MM.1S (cell line): ENCODE results near the gene FKBP15.

Experiments
- DNase-seq: peaks from one replicate; pipeline ENCODE4 v3.0.0-alpha.2; 2015
- H2AFZ ChIP-seq: fragments of 300-600 bp; sonication (generic); 2 replicates; pipeline ENCODE4 v1.6.0; 2016; ENCODE audit warnings: antibody characterized with exemption, low read length
- H3F3A ChIP-seq: fragments of 300-600 bp; sonication (generic); 2 replicates; pipeline ENCODE4 v1.6.1; 2016; ENCODE audit warnings: mild to moderate bottlenecking, antibody characterized with exemption, low read length, moderate library complexity, mixed read lengths; ENCODE audit not compliant: insufficient read depth
- H3K27ac ChIP-seq: fragments of 300-600 bp; sonication (generic); 2 replicates; pipeline ENCODE4 v1.5.1; 2016; ENCODE audit warnings: mild to moderate bottlenecking, low read length
- H3K27me3 ChIP-seq: fragments of 300-600 bp; sonication (generic); replicated peaks from 2 replicates; pipeline ENCODE4 v1.6.0; 2016; ENCODE audit warnings: low read length; ENCODE audit not compliant: insufficient read depth
- H3K36me3 ChIP-seq: fragments of 300-600 bp; sonication (generic); replicated peaks from 2 replicates; pipeline ENCODE4 v1.6.1; 2016; ENCODE audit warnings: mild to moderate bottlenecking, low read length, mixed read lengths; ENCODE audit not compliant: insufficient read depth
- H3K4me1 ChIP-seq: fragments of 300-600 bp; sonication (generic); 2 replicates; pipeline ENCODE4 v1.6.1; 2016; ENCODE audit warnings: low read length, mixed read lengths
- H3K4me2 ChIP-seq: fragments of 300-600 bp; sonication (generic); 2 replicates; pipeline ENCODE4 v1.6.0; 2016; ENCODE audit warnings: low read depth, low read length
- H3K4me3 ChIP-seq: fragments of 300-600 bp; sonication (generic); 2 replicates; pipeline ENCODE4 v1.5.1; 2016; ENCODE audit warnings: low read length, mixed read lengths
- H3K79me2 ChIP-seq: fragments of 300-600 bp; sonication (generic); 2 replicates; pipeline ENCODE4 v1.6.1; 2016; ENCODE audit warnings: mixed run types, low read length, mixed read lengths
- H3K9ac ChIP-seq: fragments of 300-600 bp; sonication (generic); 2 replicates; pipeline ENCODE4 v1.6.1; 2016; ENCODE audit warnings: low read length, mixed read lengths
- H3K9me2 ChIP-seq: fragments of 300-600 bp; sonication (generic); replicated peaks from 2 replicates; pipeline ENCODE4 v1.6.1; 2016; ENCODE audit warnings: mild to moderate bottlenecking, low read length, mixed read lengths; ENCODE audit not compliant: insufficient read depth
- H3K9me3 ChIP-seq: fragments of 300-600 bp; sonication (generic); replicated peaks from 2 replicates; pipeline ENCODE4 v1.6.1; 2016; ENCODE audit warnings: mild to moderate bottlenecking, low read length, mixed read lengths; ENCODE audit not compliant: insufficient read depth
- H4K20me1 ChIP-seq: fragments of 300-600 bp; sonication (generic); 2 replicates; pipeline ENCODE4 v1.6.1; 2016; ENCODE audit warnings: mild to moderate bottlenecking, low read length, moderate library complexity, mixed read lengths; ENCODE audit not compliant: insufficient read depth
- CTCF ChIP-seq: fragments of 300-600 bp; sonication (generic); IDR thresholded peaks from 2 replicates; pipeline ENCODE4 v1.5.1; 2016; ENCODE audit warnings: antibody characterized with exemption, low read length, mixed read lengths
- EZH2 ChIP-seq: fragments of 300-600 bp; sonication (generic); optimal IDR thresholded peaks from 2 replicates; pipeline ENCODE3; 2017; ENCODE audit warnings: low read depth, mild to moderate bottlenecking, antibody characterized with exemption, low read length, mixed read lengths
- EZH2phosphoT487 ChIP-seq: fragments of 300-600 bp; sonication (generic); IDR thresholded peaks from 2 replicates; pipeline ENCODE4 v1.6.1; 2018; ENCODE audit warnings: antibody characterized with exemption, low read length

FKBP15 gene

GRCh38 chr9:113177251-113177650 is 43.8 kb downstream of the FKBP15 start:
- H3K27me3 ChIP-seq, result no peaks in the 10 kb centered on the region
- no peak for DNase-seq
- H3K4me2 ChIP-seq, result no peak overlapping the region
- no peak overlapping the region for H2AFZ ChIP-seq
- H3K79me2 ChIP-seq, result no peaks in the 10 kb centered on the region
- H3K4me3 ChIP-seq, result no peak overlapping the region
- H3F3A ChIP-seq, result no peaks in the 10 kb centered on the region
- no peaks in the 10 kb centered on the region for H3K9me3 ChIP-seq
- H3K9me2 ChIP-seq, result no peaks in the 10 kb centered on the region
- peaks cover 11% of the 10 kb centered on the region for H3K4me1 ChIP-seq
- H3K36me3 ChIP-seq, result peaks cover 21% of the 10 kb centered on the region
- TF ChIP-seq EZH2phosphoT487 (no peak), CTCF (no peak), EZH2 (no peak)
- H3K27ac ChIP-seq, result no peak overlapping the region
- H4K20me1 ChIP-seq, result no peaks in the 10 kb centered on the region
- no peak overlapping the region for H3K9ac ChIP-seq

GRCh38 chr9:113176803-113177202 is 44.3 kb downstream of the FKBP15 start:
- H3K4me2 ChIP-seq, result no peak overlapping the region
- no peaks in the 10 kb centered on the region for H3K9me2 ChIP-seq
- no peak for DNase-seq
- TF ChIP-seq CTCF (no peak), EZH2 (no peak), EZH2phosphoT487 (no peak)
- H3K4me3 ChIP-seq, result no peak overlapping the region
- no peaks in the 10 kb centered on the region for H3K9me3 ChIP-seq
- no peak overlapping the region for H3K9ac ChIP-seq
- peaks cover 11% of the 10 kb centered on the region for H3K4me1 ChIP-seq
- no peaks in the 10 kb centered on the region for H3K79me2 ChIP-seq
- no peaks in the 10 kb centered on the region for H3F3A ChIP-seq
- no peak overlapping the region for H3K27ac ChIP-seq
- no peaks in the 10 kb centered on the region for H4K20me1 ChIP-seq
- no peaks in the 10 kb centered on the region for H3K27me3 ChIP-seq
- peaks cover 21% of the 10 kb centered on the region for H3K36me3 ChIP-seq
- H2AFZ ChIP-seq, result no peak overlapping the region

GRCh38 chr9:113173341-113173740 is 47.7 kb downstream of the FKBP15 start:
- H3K9me3 ChIP-seq, result no peaks in the 10 kb centered on the region
- H3K4me2 ChIP-seq, result no peak overlapping the region
- no peaks in the 10 kb centered on the region for H3K9me2 ChIP-seq
- H2AFZ ChIP-seq, result no peak overlapping the region
- H3K4me1 ChIP-seq, result no peaks in the 10 kb centered on the region
- no peak for TF ChIP-seq EZH2phosphoT487
- no peak for TF ChIP-seq EZH2
- no peak for TF ChIP-seq CTCF
- no peak for DNase-seq
- no peaks in the 10 kb centered on the region for H4K20me1 ChIP-seq
- H3K36me3 ChIP-seq, result peaks cover 22% of the 10 kb centered on the region
- H3K27me3 ChIP-seq, result no peaks in the 10 kb centered on the region
- H3F3A ChIP-seq, result no peaks in the 10 kb centered on the region
- no peak overlapping the region for H3K27ac ChIP-seq
- no peak overlapping the region for H3K4me3 ChIP-seq
- H3K9ac ChIP-seq, result no peak overlapping the region
- no peaks in the 10 kb centered on the region for H3K79me2 ChIP-seq
